Fibroblast of gingiva (primary cell): ENCODE data around the gene PARD3.
A peak's percentile ranks its signal among the peaks of the same experiment; 100 is the strongest.
"Not testable (repeated sequence)": the region's sequence is repeated elsewhere in the genome, so short reads cannot be mapped to it uniquely, and the experiment has no call there.

Experiments used
- DNase-seq: peaks from one replicate; pipeline ENCODE4 v3.0.0-alpha.2; 2011; ENCODE audit warnings: low read depth

PARD3 gene

DNA sequence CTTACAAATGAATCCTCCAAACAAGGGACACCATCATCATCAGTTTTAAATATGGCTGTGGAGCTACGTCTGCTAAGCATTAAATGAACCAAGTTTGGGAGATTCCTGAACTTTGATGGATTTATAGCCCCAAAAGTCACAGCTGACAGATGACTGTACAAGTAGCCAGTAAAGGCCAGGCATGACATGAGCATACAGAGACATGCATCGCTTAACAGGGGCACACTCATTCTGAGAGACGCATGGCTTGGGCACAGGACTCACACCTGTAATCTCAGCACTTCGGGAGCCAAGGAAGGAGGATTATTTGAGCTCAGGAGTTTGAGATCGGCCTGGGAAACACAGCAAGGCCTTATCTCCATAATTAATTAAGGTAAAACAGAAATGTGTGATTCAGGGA is 166.2 kb downstream of the PARD3 start:
- no peak for DNase-seq

DNA sequence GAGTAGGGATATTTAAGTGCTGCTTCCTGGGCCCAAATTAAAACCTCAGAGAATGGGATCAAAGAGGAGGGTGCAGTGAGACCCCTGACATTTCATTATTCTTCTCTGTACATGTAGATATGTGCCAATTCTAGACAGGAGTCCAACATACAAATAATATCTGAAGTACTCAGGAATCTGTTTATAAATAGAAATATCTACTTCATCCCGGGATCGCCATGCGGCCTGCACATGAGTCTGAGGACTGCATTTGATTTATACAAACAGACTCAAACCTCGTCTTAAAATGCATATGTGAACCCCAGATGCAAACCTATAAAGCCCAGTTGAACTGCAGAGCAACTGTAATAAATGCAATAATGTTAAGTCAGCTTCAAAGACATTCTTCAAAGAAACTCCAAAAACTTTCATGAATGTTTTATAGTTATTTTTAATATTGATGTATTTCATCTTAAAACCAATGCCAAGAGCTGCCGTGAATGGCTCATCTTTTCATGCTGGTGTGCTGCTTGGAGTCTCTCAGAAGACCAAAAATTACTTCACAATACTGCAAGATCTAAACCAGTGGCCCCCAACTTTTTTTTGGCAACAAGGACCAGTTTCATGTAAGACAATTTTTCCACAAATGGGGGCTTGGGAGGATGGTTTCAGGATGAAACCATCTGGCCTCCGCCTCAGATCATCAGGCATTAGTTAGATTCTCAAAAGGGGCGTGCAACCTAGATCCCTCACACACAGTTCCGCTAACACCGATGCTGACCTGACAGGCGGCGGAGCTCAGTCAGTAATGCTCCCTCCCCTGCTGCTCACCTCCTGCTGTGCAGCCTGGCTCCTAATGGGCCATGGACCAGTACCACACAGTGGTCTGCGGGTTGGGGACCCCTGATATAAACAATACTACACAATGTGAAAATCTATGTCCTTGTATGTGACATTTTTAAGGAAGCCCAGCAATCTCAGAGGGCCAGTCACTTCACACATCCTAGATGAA is 166.9 kb downstream of the PARD3 start:
- DNase-seq: no peak

DNA sequence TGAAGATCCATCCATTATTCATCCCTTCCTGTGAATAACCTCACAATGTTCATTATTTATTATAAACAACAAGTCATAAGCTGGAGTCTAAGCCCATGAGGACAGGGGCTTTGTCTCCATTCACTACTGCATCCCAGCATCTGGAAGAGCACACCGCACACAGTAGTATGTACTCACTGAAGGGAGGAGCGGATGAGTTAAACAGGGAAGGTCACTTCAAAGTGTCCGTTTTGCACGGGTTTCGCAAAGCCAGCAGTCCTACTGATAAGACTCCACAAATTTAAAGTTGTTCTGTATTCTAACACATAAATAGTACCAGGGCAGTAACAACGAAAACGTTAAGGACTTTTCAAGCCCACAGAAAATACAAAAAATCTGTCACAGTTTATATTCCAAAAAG is 167.9 kb downstream of the PARD3 start:
- DNase-seq: no peak

DNA sequence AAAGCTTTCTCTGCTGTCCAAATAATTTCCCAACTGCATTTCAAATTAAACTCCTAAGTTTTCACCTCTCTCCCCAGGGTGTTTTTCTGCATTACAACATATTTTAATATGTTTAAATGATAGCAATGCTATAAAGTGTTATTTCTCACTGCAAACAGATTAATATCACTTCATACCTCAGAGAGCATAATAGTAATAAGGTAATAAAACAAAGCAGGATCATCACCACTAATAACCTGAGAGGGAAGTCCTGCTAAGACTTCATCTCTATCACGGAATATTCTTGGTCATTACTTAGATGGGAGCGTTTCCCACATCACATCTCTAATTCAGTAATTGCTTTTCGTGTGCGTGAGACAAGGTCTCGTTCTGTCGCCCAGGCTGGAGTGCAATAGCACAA is 168.8 kb downstream of the PARD3 start:
- DNase-seq: no peak

DNA sequence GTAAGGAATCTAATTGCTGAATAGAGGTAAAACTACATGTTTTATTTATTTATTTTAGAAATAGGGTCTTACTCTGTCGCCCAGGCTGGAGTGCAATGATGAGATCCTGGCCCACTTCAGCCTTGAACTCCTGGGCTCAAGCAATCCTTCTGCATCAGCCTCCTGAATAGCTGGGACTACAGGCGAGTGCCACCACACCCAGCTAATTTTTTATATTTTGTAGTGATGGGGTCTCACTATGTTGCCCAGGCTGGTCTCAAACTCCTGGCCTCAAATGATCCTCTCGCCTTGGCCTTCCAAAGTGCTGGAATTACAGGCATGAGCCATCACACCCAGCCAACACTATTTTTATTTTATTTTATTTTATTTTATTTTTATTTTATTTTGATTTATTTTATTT is 170.3 kb downstream of the PARD3 start:
- not testable (repeated sequence) for DNase-seq

DNA sequence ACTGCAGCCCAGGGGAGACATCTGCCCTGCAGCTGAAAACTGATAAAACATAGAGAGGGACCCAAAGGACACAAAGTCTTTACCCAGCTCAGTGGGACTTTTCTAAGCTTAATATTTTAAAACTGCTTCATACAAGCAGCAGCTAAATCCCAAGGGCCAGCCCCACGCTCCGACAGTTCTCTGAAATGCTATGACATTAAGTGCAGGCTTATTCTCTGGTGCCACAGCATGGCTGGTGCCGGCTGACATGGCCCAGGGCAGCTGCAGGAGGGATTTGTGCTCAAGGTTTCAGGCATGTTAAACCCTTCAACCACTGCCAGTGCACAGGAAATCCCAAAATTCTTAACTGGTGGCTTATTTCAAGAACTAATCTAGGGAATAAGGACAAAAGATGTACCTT is 170.9 kb downstream of the PARD3 start:
- DNase-seq: no peak

DNA sequence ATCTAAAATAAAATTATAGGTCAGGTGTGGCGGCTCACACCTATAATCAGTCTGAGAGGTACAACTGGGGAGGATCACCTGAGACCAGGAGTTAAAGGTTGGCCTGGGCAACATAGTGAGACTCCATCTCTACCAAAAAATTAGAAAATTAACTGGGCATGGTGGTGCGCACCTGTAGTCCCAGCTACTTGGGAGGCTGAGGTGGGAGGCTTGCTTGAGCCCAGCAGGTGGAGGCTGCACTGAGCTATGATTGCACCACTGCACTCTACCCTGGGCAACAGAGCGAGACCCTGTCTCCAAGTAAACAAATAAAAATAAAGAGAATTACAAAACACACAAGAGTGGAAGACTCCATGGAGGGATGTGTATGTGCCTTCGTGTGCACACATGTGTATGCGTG is 171.5 kb downstream of the PARD3 start:
- no peak for DNase-seq

DNA sequence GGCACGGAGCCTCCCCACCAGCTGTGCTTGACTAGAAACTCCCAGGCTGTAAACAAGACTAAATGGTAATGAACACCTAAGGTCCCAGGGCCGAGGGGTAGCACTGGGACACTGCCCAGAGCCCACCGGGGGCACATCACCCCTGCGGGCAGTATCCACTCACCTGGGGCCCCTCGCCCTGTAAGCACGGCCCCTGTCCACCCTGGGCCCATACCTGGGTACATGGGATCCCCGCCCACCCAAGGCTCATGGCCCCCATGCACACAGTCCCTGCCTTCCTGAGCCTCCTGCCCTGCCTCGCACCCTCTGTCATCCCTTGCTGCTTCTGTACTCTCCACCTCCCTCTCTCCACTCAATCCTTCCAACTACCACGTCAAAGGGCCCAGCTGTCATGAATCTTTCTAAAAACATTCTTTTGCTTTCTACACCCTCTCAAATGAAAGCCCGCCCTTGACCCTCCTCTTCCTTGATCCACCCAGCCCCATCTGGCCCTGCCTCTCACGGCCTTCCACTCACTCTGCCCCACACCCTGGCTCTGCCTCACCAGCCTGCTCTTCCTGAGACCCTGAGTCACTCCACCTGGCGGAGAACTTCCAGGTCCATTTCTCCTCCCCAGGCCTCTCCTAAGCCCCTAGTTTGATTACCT is 173.1 kb downstream of the PARD3 start:
- DNase-seq: no peak

DNA sequence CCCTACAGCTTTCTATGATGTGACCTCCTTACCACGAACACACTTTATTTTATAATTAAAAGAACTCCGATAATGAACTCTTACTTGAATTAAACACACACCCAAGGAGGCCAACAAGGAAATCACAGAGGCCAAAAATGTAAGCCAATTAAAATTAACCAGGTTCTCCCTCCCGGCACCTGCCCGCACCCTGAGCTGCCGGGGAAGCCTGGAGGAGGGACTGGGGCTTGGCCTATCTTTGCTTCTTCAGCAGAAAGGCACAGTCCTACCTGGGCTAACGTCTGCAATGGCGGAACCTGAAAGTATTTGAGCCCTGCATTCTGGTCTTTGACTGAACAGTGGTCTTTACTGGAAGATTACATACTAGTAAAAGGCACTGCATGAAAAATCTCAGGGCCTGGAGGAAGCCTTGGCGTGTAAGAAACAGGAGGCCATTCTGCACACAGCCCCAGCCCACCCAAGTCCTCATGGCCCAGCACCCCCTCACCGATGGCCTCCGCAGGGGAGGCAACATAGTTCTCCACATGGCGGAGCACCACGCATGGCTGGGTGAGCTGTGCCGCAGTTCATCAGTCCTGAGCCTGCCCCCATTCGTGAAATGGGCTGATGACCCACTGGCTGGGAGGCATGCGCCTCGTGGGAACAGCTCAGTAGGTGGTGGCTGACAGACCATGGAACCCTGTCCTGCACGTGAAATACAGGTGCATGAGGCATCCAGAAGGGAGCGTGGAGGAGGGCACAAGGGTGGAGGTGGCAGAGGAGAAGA is 173.8 kb downstream of the PARD3 start:
- no peak for DNase-seq

DNA sequence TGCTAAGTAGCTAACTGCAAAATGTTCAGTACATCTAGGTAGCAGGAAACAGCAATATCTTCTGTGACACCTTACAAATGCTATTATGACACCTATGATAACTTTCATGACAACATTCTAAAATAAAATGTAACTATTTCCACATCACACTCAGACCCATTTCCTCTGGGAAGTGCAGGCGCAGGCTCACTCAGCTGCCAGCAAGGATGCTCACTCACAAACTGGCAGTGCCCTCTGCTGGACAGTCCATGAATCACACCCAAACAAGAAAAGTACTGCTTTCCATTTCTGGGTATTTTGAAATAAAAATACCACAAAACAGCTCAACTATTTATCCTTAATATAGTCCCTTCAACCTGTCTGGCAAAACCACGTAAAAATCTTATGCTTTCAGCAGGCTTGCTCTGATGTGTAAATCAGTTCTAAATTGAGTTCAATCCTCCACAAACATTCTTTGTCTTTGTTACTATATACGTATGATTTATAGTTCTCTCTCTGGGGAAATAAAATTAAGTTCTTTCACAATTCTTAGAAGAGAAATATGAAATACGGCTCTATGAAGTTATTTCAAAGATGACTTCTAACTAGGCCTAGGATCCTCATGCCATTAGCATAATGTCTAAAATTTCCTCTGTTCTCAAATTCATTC is 176.6 kb downstream of the PARD3 start:
- peak; percentile 87 for DNase-seq

DNA sequence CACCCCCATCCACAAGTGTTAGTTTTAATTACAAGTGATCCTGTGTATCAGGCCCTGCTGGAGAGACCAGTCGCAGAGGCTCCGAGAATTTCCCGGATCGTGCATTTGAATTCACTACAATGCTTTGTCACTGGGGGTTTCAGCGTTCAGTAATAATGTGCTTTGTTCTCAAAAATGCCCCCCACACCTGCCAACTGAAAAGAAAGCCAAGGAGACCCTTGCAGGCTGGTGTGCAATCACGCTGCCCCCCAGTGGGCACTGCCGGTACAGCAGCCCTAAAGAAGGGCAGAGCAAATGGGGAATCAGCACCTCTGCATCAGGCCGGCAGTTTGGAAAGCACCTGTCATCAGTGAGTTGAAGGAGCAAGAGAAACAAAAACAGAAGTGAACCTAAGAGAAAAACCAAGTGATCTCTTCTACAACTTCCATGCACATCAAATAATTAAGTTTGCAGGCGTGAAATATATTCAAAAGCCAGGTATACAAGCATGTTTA is 177.6 kb downstream of the PARD3 start:
- DNase-seq: peak; percentile 26

DNA sequence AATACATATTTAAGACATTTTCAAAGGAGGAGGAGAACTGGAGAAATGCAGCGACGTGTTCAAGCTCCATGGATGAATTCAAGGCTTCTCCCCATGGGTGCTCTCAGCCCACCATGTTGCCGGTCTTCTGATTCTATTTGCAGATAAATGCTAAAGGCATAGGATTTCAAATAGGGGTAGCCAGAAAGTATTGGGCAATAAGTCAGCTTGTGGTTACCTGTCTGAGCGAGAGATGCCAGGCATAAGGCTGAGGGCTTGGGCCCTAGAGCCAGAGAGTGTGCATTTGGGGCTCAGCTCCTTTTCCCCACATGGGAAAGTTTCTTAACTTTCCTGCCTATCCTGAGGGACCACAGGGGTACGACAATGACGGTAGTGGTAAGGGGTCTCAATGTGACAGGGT is 180.0 kb downstream of the PARD3 start:
- DNase-seq: no peak

DNA sequence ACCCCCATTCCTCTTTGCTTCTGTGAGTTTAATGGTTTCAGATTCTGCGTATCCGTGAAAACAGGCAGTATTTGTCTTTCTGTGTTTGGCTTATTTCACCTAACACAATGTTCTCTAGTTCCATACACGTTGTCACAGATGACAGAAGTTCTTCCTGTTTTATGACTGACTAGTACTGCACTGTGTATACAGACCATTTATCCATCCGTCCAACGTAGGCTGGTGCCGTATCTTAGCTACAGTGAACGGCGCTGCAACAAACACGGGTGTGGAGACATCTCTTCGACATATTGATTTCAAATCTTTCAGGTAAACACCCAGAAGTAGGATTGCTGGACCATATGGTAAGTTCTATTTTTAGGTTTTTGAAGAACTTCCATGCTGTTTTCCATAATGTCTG is 181.7 kb downstream of the PARD3 start:
- DNase-seq: no peak

DNA sequence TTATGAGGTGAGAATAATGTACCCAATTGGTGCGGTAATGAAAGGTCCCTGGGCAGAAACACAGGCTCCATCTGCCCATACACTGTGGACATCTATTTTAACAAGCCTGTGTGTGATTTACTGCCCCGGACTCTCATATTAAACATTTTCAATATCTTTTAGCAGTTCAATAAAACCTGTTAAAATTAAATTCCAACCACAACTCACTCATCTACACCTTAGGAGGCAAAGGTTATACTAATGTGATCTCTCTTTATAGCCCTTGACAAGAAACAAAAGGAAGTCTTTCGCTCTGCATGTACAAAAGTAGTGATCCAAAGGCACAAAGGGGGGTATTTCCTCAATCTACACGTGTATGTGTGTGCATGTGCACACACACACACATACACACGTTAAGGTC is 186.0 kb downstream of the PARD3 start:
- DNase-seq: no peak

DNA sequence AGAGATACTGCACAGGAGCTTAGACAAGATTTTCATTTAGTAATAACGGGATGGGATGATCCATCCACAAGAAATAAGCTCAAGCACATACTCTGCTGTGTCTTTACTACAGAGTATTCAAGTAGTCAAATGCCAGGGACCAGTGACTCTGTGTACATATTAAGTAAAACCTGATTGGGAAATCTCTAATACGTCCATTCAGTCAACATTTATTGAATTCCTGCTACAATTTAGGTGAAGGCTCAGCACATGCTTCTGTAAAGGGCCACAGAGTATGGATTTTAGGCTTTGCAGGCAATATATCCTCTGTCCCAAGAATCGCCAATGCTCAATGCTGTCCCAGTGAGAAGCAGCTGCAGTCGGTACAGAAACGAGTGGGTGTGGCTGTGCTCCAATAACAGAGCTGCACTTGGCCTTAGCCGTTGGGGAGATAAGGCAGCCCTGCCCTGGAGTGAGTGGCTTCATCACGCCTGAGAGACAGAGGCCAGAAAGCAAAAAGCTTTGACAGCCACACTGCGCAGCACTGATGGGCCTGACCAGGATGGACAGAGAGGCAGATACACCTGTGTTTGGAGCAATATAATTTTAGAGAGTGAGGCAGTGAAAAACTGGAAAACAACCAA is 186.8 kb downstream of the PARD3 start:
- no peak for DNase-seq

DNA sequence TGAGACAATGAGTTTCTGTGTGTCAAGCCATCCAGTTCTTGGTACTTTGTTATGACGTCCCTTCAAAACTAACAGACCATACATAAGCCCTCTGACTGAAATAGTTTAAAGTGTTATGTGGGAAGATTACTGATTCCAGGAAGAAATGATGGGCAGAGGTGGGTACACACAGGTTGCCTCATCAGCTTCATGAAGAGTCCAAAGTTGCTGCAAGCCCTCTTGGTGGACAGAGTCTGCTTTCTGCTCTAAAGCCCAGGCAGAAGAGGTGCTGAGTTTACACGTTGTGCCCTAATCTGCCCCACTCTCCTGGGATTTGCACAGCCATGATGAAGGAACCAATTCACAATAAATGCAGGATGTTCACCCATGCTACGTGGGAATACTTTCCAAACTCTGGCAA is 187.4 kb downstream of the PARD3 start:
- DNase-seq: no peak

DNA sequence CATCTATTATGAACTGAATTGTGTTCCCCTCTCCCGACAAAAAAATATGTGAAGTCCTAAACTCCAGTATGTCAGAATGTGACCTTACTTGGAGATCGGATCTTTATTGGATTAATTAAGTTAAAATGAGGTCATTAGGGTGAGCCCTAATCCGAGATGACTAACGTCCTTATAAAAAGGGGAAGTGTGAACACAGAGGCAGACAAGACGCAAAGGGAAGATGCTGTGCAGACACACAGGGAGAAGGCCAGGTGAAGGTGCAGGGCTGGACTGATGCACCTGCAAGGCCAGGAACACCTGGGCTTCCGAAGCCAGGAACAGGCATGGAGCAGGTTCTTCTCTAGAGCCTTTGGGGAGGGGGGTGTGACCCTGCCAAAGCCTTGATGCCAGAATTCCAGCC is 187.8 kb downstream of the PARD3 start:
- DNase-seq: no peak

DNA sequence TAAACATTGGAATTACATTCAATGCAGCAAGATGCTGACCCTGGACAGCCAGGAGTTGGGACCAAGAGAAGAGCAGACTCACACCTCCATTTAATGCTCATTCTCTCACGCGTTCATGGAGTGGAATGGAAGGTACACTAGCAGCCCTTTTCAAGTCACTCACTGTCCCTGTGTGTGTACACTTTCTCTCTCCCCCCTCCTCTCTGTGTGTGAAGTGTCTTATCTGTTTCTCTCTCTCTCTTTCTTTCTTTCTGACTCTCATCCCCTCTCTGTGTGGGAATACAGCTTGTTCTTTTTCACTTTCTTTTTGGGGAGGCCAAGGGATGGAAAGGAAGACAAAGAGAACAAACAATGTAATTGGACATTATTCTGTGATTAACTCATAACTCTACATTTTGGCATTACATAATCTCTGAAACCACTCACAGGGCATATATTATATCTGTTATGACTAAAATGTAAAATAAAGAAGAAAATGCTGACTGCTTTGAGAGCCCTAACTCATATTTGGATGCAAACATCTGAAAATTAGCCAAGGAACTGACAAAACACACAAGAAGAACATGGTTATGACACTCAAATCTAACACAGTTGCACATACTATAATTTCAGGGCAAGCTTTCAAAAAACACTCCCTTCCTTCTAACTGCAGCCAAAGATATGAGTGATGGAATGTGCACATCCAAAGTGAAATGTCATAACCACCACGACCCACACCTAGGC is 188.8 kb downstream of the PARD3 start:
- no peak for DNase-seq

DNA sequence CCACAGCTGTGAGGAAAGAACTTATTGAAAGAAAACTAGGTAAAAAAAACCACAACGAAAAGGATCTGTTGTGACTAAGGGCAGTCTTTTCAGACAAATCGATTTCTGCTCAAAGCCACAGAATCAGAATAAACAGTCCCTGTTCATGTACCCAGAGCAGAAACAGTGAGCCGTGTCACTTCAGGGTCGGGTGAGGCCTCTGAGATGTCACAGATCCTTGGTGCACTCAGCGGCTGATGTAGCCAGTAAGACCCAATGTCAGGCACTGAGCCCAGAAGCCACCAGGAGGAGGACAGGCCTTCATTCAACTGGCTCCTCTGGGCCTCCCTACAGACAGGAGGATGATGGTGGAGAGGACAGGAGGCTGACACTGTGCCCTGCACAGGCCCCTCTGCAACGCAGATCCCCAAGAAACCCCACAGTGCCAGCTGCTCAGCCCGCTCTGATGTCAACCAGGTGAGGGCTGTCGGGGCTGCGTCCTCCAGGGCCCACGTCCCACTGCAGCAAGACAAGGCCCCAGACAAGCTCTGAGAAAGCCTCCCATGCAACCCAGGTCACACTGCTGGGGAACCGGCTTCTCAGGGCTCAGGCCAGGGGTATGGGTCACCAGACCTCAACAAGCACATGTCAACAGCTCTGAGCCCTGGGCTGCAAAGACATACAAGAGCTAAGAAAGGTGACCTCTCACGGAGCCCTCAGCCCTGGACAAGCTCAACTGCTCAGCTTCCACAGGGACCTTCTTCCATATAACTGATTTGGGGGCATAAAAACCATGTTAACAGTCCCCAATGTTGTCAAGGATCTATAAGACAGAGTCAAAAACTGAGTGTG is 190.6 kb downstream of the PARD3 start:
- no peak for DNase-seq

DNA sequence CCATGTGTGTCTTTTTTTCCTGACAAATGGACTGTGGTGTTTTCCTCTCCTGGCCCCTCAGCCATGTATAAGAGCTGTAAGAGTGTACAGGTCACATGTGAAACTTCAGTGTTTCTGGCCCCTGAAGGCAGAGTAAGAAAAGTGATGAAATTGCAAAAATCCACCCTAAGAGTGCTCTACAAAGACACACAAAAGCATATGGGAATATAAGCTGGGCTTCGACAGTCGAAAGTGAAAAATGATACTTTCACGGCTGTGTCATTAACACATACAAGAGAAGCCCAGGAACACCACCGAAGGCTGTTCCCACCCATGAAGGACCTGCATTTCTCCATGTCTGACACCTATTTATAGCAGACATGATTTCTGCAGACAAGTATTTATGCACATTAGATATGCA is 192.2 kb downstream of the PARD3 start:
- DNase-seq: no peak
